Caco-2 (cell line): ENCODE measurements around the gene EXOSC10. TPM values are rescaled to one million over a fixed set of nuclear protein-coding genes. Genes with fewer than 3 reads are reported as not detected.
"Not testable (repeated sequence)": the region's sequence is repeated elsewhere in the genome, so short reads cannot be mapped to it uniquely, and the experiment has no call there.

ENCODE experiments used
- BruUV-seq: library from RNA; stranded (reverse); fragments of 400-500 nt; replicated peaks from 2 replicates; lab custom pipeline; 2021; lab: Mats Ljungman, UMichigan
- CTCF ChIA-PET: fragments of 300-600 bp; sonication (Branson Sonifier 250); formaldehyde crosslinking; loops from one replicate; lab custom pipeline; 2022; ENCODE audit warnings: antibody characterized with exemption; lab: Charles Lee
- POLR2A ChIA-PET: fragments of 300-600 bp; sonication (Branson Sonifier 250); formaldehyde crosslinking; loops from one replicate; lab custom pipeline; 2022; ENCODE audit warnings: antibody characterized with exemption; lab: Charles Lee
- DNase-seq, 2 experiments: peaks; one replicate each; pipeline versions ENCODE4 v3.0.0 to v3.0.0-alpha.2; 2020 to 2022
- H3K27me3 ChIP-seq: replicated peaks from 2 replicates; pipeline ENCODE4 v1.6.0; 2011; ENCODE audit warnings: low read length; ENCODE audit not compliant: control insufficient read depth, insufficient read depth
- H3K36me3 ChIP-seq: 2 replicates; pipeline ENCODE4 v1.5.1; 2011; ENCODE audit warnings: low read length; ENCODE audit not compliant: control insufficient read depth, insufficient read depth
- H3K4me1 ChIP-seq: fragments of 250-450 bp; sonication (Bioruptor Pico); 2 replicates; pipeline ENCODE4 v1.5.1; 2020; ENCODE audit warnings: mild to moderate bottlenecking
- H3K4me3 ChIP-seq: 2 replicates; pipeline ENCODE4 v1.5.1; 2011; ENCODE audit warnings: low read depth, mild to moderate bottlenecking, control low read depth, low read length
- H3K9me3 ChIP-seq: fragments of 250-450 bp; sonication (Bioruptor Pico); 2 replicates; pipeline ENCODE4 v1.5.1; 2020; ENCODE audit warnings: mild to moderate bottlenecking, moderate library complexity
- H3K27ac Mint-ChIP-seq: one replicate; pipeline ENCODE4 v1.8.0; 2022; ENCODE audit warnings: mixed read lengths; ENCODE audit not compliant: unreplicated experiment
- H3K27me3 Mint-ChIP-seq: one replicate; pipeline ENCODE4 v1.8.0; 2022; ENCODE audit warnings: mixed read lengths; ENCODE audit not compliant: insufficient read depth, unreplicated experiment
- H3K36me3 Mint-ChIP-seq: one replicate; pipeline ENCODE4 v1.8.0; 2022; ENCODE audit warnings: mild to moderate bottlenecking, mixed read lengths; ENCODE audit not compliant: insufficient read depth, unreplicated experiment
- H3K4me1 Mint-ChIP-seq: one replicate; pipeline ENCODE4 v1.8.0; 2022; ENCODE audit warnings: low read depth, mixed read lengths; ENCODE audit not compliant: unreplicated experiment
- H3K4me3 Mint-ChIP-seq: one replicate; pipeline ENCODE4 v1.8.0; 2022; ENCODE audit warnings: mild to moderate bottlenecking, moderate library complexity, mixed read lengths; ENCODE audit not compliant: unreplicated experiment
- H3K9me3 Mint-ChIP-seq: one replicate; pipeline ENCODE4 v1.8.0; 2022; ENCODE audit warnings: mixed read lengths; ENCODE audit not compliant: unreplicated experiment
- CTCF ChIP-seq, 2 experiments: fragments of 200-600 bp in 1 of 2; IDR thresholded peaks; 1 replicate in 1 of 2; 2 replicates in 1 of 2; pipeline versions ENCODE4 v1.5.1 to v1.8.0; 2011 to 2022; ENCODE audit warnings: antibody characterized with exemption in 1 of 2, control low read depth in 1 of 2, inconsistent platforms in 1 of 2, low read depth in 1 of 2, low read length in 1 of 2, mild to moderate bottlenecking in 1 of 2, moderate library complexity in 1 of 2; ENCODE audit not compliant: insufficient read depth in 1 of 2, severe bottlenecking in 1 of 2, unreplicated experiment in 1 of 2
- intact Hi-C: fragments of 100-400 bp; cut with micrococcal nuclease; formaldehyde crosslinking; loops from one replicate; pipeline ENCODE4 v1.10.0; 2022; ENCODE audit not compliant: unreplicated experiment
- total RNA-seq: library from RNA; stranded (reverse); gene quantifications from 2 replicates; pipeline ENCODE4 v1.2.3, GENCODE V29; 2022

Gene EXOSC10
- total RNA-seq, 1 experiment from 2014 or later, result 83.7 TPM

GRCh38 chr1:11080931-11081330, 18.7 kb downstream of the EXOSC10 start:
- Mint-ChIP-seq H3K4me3 (no peak overlapping the region), H3K36me3 (peaks cover 57% of the 10 kb centered on the region), H3K9me3 (no peaks in the 10 kb centered on the region), H3K27ac (no peak overlapping the region), H3K27me3 (no peaks in the 10 kb centered on the region), H3K4me1 (no peaks in the 10 kb centered on the region)
- intact Hi-C loops, result no loop called here
- Histone ChIP-seq H3K36me3 (peaks cover 2% of the 10 kb centered on the region; the same call in 1 of the 2 replicates), H3K9me3 (no peaks in the 10 kb centered on the region), H3K27me3 (no peaks in the 10 kb centered on the region), H3K4me3 (no peak overlapping the region), H3K4me1 (no peaks in the 10 kb centered on the region)
- CTCF ChIA-PET, result no interaction called here
- BruUV-seq, result no TSS peak
- POLR2A ChIA-PET, result interaction anchor here (0.5 kb wide), 1 partner anchor 16 kb away, joined by 4 read pairs; no protein-coding TSS in a partner anchor
- no peak for DNase-seq
- no peak for TF ChIP-seq CTCF (IDR thresholded peaks at IDR 0.05; ENCODE audit: insufficient read depth in 1 of 2, low read depth in 1 of 2, low read length in 1 of 2, severe bottlenecking in 1 of 2, unreplicated experiment in 1 of 2)

- Histone ChIP-seq H3K36me3 (peaks cover 2% of the 10 kb centered on the region; the same call in 1 of the 2 replicates), H3K4me3 (no peak overlapping the region), H3K9me3 (no peaks in the 10 kb centered on the region), H3K4me1 (no peaks in the 10 kb centered on the region), H3K27me3 (no peaks in the 10 kb centered on the region)
- H3K4me3 Mint-ChIP-seq, result no peak overlapping the region
- CTCF ChIA-PET, result interaction anchor here (0.8 kb wide), 1 partner anchor 41 kb away, joined by 3 read pairs; no protein-coding TSS in a partner anchor
- POLR2A ChIA-PET, result no interaction called here
- BruUV-seq, result no TSS peak
- no peak for DNase-seq
- no peak for TF ChIP-seq CTCF (IDR thresholded peaks at IDR 0.05; ENCODE audit: insufficient read depth in 1 of 2, low read depth in 1 of 2, low read length in 1 of 2, severe bottlenecking in 1 of 2, unreplicated experiment in 1 of 2)
- no peak overlapping the region for H3K27ac Mint-ChIP-seq
- no peaks in the 10 kb centered on the region for H3K27me3 Mint-ChIP-seq
- H3K36me3 Mint-ChIP-seq, result peaks cover 63% of the 10 kb centered on the region
- intact Hi-C loops, result no loop called here
- H3K9me3 Mint-ChIP-seq, result no peaks in the 10 kb centered on the region
- H3K4me1 Mint-ChIP-seq, result no peaks in the 10 kb centered on the region
Observed at GRCh38 chr1:11078631-11079030, 21.0 kb downstream of the EXOSC10 start.

- H3K9me3 ChIP-seq, H3K4me1 Mint-ChIP-seq, BruUV-seq, H3K27ac Mint-ChIP-seq, H3K27me3 ChIP-seq, CTCF ChIA-PET, intact Hi-C loops, H3K4me3 Mint-ChIP-seq, H3K27me3 Mint-ChIP-seq, H3K4me3 ChIP-seq, H3K9me3 Mint-ChIP-seq, H3K4me1 ChIP-seq, POLR2A ChIA-PET, H3K36me3 ChIP-seq: not testable (repeated sequence)
- H3K36me3 Mint-ChIP-seq, result peaks cover 65% of the 10 kb centered on the region
- DNase-seq, result peak in 1 of 2 experiments; percentile 2
Observed at GRCh38 chr1:11073398-11073797, 26.3 kb downstream of the EXOSC10 start.
